ENCODE measurements around the gene HLA-DPB1.
"Not testable (repeated sequence)": the region's sequence is repeated elsewhere in the genome, so short reads cannot be mapped to it uniquely, and the experiment has no call there.

HLA-DPB1 gene

GRCh38 chr6:33061987-33062386 is 13.8 kb upstream of the HLA-DPB1 start:
- DNase-seq (ENCODE audit: low read depth), result no peak
- TF ChIP-seq CTCF (IDR thresholded peaks at IDR 0.05; ENCODE audit: control insufficient read depth, extremely low read depth, insufficient read depth), result no peak
- H3K4me3 ChIP-seq (ENCODE audit: low read depth, low read length), result no peak overlapping the region

- H3K4me3 ChIP-seq (ENCODE audit: low read depth, low read length); DNase-seq (ENCODE audit: low read depth): not testable (repeated sequence)
Observed at GRCh38 chr6:33063435-33063834, 12.4 kb upstream of the HLA-DPB1 start.

- DNase-seq (ENCODE audit: low read depth), result no peak
- no peak for TF ChIP-seq CTCF (IDR thresholded peaks at IDR 0.05; ENCODE audit: control insufficient read depth, extremely low read depth, insufficient read depth)
- H3K4me3 ChIP-seq (ENCODE audit: low read depth, low read length), result no peak overlapping the region
Observed at GRCh38 chr6:33064723-33065122, 11.1 kb upstream of the HLA-DPB1 start.

GRCh38 chr6:33065312-33065711 is 10.5 kb upstream of the HLA-DPB1 start:
- no peak overlapping the region for H3K4me3 ChIP-seq (ENCODE audit: low read depth, low read length)
- TF ChIP-seq CTCF (IDR thresholded peaks at IDR 0.05; ENCODE audit: control insufficient read depth, extremely low read depth, insufficient read depth), result no peak
- no peak for DNase-seq (ENCODE audit: low read depth)

- no peak for DNase-seq (ENCODE audit: low read depth)
- H3K4me3 ChIP-seq (ENCODE audit: low read depth, low read length), result no peak overlapping the region
Observed at GRCh38 chr6:33066917-33067521, 8.8 kb upstream of the HLA-DPB1 start.

GRCh38 chr6:33069021-33069738 is 6.6 kb upstream of the HLA-DPB1 start:
- no peak for DNase-seq (ENCODE audit: low read depth)
- TF ChIP-seq CTCF (IDR thresholded peaks at IDR 0.05; ENCODE audit: control insufficient read depth, extremely low read depth, insufficient read depth), result no peak
- no peak overlapping the region for H3K4me3 ChIP-seq (ENCODE audit: low read depth, low read length)

More at GRCh38 chr6:33066917-33067521, 8.8 kb upstream of the HLA-DPB1 start:
- TF ChIP-seq CTCF (IDR thresholded peaks at IDR 0.05; ENCODE audit: control insufficient read depth, extremely low read depth, insufficient read depth), result no peak

GRCh38 chr6:33070909-33071308 is 4.9 kb upstream of the HLA-DPB1 start:
- H3K4me3 ChIP-seq (ENCODE audit: low read depth, low read length), result no peak overlapping the region
- no peak for TF ChIP-seq CTCF (IDR thresholded peaks at IDR 0.05; ENCODE audit: control insufficient read depth, extremely low read depth, insufficient read depth)
- DNase-seq (ENCODE audit: low read depth), result no peak

Data from LNCaP clone FGC (cell line).